GM21717 (cell line): Measurements from ENCODE around the gene PRKD3.

Experiments used
- ATAC-seq: cut with Tn5 transposase; IDR thresholded peaks from one replicate; pipeline ENCODE4 v1.9.1; 2021; ENCODE audit warnings: mild to moderate bottlenecking, moderate library complexity; ENCODE audit not compliant: unreplicated experiment

The PRKD3 gene

DNA sequence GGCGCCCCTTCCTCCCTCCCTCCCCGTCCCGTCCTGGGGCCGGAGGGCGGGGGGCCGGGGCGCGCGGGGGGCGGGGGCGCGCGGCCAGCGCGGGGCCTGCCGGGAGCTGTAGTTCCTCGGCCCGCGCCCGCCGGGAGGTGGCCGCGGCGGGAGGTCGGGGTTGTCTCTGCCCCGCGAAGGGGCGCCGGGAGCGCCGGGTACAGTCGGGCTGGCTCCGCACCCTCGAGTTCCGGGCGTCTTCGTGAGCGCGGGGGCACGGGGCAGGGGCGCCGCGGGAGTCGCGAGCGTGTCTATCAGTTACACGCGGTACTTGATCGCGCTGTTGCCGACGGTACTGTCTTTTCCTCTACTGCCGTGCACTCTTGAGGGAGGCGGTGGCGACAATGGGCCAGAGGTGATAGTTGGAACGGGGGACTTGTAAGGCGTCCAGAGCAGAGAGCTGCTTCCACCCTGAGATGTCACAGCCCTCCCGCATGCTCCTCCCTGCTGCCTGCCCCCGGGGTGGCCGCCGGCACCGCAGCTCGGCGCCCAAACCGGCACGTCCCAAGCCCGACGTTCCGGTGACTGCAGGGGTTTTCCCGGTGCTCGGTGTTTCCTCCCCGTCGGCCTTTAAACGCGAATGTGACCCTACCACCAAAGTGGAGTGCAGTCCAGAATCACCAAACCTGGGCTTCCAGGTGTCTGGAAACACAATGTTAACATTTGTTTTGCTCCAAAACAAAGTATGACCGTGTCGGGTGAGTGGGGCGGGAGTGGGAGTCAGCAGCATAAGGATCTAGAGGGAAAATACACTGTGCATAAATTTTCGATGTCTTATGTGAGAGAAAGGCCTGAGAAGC lies at the start of gene PRKD3:
PRKD3 (minus strand) TSS at position 48 of the 839 bp plus-strand sequence. CDS start 8,309 bp downstream, outside the sequence.
- peak; percentile 61 for ATAC-seq

DNA sequence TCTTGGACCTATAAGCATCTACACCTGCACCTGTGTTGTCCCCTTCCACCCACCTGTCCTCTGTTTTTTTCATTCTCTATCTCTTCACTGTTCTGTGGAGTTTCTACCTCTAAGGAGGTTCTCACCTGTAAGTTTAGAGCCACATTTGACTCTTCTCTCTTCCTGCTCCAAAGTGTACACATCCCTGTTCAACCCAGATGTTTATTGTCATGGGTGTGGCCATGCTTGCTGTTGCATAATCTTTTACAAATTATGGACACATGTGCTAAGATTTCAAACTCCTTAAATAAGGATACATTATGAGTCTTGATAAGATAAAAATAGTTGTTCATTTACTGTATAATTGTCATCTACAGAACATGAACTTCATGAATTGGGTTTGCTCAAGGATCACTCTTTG lies 47.4 kb upstream of the PRKD3 start:
- no peak for ATAC-seq

DNA sequence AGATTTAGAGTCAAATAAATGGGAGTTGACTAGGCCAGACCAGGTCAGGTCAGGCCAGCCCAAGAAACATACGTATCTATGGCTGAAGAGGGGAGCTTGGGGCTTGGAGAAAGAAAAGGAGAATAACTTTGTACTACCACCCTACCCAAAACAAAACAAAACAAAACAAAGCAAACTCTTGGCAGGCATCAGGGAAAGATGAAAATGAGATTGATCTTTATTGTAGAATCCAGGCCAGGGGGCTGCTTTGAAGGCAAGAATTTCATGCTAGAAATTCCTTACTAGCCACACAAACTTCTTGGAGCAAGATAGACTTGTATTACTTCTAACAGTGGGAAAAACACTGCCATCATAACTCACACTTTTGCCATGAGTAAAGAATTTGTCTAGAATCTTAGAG lies 46.0 kb upstream of the PRKD3 start:
- no peak for ATAC-seq

DNA sequence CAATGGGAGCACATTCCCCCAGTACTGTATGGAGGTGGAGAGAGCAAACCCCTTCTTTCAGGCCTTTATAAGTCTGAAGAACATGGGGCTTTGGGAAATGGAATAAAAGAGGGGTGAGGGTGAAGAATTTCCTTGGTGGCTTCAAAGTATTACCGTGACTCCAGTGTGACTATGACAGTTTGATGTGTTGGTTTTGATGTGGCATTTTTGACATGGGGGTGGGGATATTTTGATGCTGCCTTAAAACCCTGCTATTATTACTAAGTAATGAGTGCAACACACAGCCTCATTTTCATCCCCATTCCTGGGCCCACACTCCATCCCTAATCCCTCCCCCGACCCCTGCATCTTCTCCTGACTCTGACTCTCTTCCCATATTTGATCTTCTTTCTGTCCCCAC lies 43.4 kb upstream of the PRKD3 start:
- no peak for ATAC-seq

DNA sequence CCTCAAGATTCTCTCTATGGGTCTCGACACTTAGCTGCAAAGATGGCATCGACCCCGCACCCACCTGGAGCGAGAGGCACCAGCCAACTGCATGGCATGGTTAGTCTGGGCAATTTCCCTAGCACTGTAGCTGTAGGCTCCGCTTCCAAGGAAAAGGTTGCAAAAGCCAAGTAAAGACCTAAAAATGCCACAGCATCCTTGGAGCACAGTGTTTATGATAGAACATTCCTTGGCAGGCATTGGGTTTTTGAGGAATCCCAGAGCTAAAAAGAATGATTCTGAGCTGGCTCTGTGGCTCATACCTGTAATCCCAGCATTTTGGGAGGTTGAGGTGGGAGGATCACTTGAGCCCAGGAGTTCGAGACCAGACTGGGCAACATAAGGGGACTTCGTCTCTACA lies 42.7 kb upstream of the PRKD3 start:
- ATAC-seq: no peak

DNA sequence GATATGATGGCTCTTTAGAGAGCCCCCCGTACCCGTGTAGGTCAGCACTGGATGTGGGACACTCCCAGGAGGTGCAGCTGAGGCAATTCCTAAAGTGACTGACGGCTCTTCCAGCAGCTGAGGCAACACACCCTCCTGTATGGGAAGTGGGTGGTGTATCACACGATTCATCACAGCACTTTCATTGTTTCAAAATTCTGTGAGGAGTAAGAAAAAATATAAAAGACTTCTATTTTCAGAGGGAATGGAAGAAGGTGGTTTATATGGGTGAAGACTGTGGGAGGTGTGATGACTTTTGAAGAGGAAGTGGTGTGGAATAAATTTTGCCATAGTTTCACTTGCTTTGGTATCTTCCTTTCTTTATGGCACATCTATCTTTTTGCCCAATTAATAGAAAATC lies 42.1 kb upstream of the PRKD3 start:
- no peak for ATAC-seq

DNA sequence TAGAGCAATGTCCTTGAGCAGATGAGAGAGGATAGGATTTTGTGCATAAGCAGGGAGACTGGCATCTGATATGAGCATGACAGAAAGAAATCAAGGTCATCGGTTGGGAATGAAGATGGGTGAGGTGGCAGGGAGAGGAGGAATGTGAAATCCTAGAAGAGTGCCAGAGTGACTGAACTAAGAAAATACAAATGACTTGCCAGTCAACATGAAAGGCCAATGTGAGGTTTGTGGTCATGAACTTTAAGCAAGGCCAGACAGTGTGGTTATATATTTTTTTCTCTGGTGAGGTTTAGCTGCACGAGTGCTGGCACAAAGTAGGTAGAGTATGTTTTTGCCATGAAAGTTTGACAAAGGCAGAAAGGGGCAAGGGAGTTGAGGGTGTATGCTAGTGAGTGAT lies 41.0 kb upstream of the PRKD3 start:
- ATAC-seq: no peak

DNA sequence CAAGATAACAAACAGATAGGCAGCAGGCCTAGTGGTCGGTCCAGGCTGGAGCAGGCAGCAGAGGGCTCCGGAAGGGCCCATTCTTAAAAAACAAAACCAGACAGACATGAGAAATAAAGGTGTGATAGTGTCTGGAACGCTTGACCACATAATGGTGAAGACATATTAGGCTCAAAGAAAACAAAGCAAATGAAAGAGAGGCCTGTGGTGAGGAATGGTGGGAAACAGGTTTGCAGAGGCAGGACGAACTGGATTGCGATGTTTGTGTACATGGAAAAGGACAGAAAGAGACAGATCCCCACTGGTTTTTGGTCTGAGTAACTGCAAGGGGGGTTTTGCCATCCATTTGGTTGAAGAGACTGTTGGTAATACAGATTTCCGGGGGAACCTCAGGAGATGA lies 39.7 kb upstream of the PRKD3 start:
- no peak for ATAC-seq

DNA sequence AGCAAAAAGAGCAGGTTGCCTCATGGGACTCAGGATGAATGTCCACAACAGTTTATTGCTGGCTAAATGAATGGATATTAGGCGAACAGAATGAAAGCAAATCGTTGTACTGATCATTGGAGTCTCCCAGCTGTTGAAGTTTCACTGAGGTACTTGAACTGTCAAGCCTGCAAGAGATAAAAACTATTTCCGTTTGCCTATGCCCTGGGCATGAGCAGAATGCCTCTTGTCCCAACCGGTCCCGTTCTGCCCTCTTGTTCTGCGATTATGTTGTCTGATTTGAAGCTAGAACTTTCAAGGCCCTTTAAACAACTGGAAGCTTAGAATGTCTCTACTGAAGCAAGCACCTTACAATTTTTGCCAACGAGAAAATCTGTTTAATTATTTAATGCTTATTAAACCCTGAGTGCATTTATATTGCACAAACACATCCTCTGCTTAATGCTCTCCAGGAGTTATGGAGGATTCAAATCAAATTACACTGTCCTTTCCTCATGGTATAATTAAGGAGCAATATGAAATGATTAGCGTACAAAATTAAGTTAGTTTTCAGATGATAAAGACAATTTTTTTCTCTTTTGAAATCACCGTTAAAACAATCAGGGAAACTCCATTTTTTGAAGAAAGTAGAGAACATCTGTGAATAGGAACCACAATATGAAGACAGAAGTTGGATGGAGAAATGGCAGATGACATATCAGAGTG lies 37.5 kb upstream of the PRKD3 start:
- no peak for ATAC-seq

DNA sequence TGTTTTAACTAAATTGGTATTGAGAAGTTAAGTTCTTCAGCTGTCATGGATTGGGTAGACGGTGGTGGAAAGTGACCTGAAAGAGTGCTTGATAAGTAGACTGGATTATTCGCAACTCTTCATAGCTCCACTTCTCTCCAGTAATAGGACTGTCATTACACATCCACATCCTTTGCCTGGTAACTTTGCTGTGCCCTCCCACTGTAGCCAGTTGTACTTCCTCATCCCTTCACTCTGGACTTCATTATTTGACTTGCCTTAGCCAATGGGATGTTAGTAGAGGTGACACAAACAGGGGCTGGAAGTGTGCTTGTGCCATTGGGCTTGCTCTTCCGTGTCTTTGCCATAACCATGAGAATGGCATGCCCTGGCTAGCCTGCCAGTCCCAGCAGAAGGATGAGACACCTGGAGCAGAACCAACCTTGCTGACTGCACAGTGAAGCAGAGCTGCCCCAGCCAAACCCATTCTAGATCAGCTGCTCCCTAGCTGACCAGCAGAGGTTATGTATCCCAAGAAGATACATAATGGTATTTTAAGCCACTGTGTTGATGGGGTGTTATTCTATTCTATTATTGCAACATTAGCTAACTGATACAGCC lies 36.7 kb upstream of the PRKD3 start:
- no peak for ATAC-seq

DNA sequence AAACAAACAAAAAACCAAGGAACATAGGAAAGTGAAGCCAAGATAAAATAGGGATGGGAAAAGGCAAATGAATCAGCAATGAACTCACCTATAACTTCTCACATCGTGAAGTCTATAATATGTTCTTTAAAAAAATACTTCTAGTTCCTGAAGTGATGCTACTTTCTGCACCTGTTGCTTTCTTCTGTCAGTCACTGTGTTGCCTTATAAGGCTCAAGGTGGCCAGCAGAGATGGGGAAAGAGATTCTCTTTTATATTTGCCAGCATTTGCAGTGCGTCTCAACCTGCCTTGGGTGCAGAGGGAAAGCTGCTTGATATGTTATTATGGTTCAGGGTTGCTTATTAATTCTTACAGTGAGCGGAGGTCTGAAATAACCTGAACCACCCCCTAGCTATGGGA lies 33.8 kb upstream of the PRKD3 start:
- no peak for ATAC-seq

DNA sequence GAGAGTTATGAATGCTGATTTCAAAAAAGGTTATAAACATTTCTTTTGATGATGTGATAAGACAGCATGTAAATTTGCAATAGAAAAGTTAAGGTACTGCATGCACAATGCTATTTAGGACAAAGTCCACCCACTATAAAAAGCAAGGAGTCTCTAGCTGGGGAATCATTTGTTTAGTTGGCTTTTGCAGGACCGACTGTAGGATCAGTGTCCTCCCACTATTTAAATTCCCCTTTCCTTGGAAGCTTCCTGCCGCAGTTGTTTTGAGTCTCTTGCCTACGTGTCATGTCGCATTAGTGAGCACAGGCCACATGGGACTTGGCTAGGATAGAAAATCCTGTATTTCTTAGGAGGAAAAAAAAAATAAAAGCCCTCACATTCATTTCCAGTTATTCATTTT lies 32.9 kb upstream of the PRKD3 start:
- ATAC-seq: no peak

DNA sequence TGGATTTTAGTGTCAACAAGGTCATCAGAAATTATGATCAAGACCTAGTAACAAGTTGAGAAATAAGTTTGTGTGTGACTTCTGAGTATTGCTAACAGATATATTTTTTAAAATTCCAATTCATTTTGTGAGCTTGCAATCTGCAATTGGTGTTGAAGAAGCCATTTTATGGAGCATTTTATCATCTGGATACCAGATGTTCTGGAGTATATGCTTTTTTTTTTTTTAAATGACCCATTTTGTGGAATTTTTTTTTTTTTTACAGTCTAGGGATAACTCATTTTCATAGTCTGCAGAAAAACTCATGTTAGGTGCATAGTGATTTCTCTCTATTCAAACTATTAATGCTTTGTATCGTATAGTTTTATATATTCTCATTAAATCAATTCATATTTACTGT lies 32.4 kb upstream of the PRKD3 start:
- no peak for ATAC-seq

DNA sequence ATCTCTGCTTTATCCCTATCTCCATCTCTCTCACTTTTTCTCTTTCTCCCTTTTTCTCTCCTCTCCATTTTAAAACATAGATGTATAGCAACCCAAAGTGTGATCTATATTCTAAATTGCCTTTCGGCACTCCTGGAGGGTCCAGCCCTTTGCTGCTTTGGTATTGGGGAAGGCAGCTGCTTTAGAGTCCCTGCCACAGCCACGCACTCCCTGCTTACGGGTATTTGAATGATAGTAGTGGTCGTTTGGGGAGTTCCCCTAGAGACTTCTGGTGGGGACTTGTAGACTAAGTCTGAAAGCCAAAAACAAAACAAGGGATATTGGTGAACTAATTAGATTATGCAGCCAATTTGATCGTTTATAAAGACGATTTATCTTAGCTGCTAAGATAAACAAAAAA lies 31.7 kb upstream of the PRKD3 start:
- no peak for ATAC-seq

DNA sequence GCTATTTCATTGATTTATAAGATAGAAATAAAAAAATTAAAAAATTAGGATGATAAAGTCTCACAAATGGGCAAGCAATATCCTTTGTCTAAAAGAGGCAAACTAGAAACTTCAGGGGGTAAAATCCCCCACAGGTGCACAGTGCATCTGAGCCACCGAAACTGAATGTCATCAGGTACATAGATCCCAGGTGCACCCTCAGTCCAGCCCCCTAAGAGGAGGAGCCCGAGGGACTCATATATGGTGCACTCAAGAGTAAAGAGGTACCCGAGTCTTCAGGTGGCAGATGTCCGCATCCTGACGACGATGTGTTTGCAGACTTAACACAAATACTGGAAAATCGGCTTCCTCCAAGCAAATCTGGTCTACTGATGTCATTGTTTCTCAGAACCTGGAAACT lies 31.1 kb upstream of the PRKD3 start:
- ATAC-seq: no peak

DNA sequence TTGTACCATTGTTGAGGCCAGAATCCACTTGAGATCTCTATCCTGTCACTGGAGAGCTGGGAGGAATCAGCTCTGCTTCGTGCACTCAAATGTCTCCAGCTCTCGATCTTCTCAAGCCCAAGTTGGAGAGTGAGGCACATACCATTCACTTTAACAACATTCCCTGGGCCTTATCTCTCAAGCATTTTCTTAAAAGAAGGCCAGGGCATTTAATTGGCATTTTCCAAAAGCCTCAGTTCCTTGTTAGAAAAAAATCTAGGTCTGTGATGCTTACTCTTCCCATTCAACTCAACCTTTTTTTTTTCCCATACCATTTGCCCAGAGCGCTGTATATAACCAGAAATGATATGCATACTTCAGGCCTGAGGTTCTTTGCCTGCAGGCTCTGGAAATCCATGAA lies 29.9 kb upstream of the PRKD3 start:
- ATAC-seq: no peak

DNA sequence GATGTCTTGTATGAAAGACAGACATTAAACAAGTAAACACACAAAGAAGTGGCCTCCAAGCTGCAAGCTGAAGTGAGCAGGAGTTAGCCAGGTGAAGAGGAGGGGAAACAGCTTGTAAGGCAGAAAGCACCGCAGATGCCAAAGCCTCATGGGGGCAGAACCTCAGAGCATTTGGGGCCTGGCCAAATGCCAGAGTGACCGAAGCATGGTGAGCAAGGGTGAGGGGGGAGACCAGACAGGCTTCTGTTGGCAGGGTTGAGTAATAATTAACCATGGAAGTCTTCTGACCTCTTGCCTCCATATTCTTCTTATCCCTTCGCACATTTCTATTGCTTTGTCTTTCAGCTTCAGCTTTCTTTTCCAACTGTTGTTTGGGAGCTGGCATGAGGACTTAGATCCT lies 25.4 kb upstream of the PRKD3 start:
- ATAC-seq: peak; percentile 58

DNA sequence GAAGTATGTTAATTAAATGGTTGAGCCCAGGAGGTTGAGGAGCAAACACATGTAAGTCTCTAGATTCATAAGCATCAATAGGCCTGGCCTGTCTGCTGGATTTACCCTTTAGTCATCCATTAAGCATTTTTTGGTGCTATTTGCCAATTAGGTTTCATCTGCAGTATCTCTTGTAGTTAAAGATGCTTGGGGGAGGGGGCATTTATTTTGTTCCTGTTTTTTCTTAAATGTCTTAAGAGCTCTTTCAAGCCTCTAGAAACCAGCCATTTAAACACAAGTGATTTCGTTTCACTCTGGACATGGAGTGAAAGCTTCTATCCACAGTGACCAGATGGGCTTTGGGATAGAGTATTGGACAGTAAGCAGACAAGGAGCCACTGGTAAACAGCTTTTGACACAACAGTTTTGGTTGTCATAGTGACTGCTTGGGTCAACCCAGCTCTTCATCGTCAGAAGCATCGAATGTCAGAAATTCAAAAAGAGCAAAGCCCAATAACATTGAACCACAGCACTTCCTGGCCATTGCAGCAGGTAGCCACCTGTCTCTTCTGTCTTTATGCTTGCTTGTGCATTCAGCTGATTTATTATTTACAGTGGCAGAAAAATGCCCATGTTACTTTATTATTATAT lies 24.7 kb upstream of the PRKD3 start:
- no peak for ATAC-seq

DNA sequence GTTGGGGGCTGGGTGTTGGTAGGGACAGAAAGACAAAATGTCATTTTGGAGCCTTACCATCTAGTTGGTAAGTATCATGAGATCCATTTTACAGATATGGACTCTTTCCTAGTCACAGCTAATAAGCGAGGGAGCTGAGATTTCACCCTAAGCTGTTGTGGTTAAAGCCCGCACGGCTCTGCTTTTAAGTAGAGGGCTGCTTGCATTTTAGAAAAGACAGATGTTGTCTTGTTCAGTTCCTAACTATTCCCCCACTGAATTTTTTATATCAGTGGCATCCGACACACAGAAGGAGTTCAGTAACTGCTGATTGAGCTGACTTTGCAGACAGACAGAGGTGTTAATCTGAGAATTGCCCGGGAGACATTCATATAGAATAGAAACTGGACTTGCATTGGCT lies 23.5 kb upstream of the PRKD3 start:
- no peak for ATAC-seq

DNA sequence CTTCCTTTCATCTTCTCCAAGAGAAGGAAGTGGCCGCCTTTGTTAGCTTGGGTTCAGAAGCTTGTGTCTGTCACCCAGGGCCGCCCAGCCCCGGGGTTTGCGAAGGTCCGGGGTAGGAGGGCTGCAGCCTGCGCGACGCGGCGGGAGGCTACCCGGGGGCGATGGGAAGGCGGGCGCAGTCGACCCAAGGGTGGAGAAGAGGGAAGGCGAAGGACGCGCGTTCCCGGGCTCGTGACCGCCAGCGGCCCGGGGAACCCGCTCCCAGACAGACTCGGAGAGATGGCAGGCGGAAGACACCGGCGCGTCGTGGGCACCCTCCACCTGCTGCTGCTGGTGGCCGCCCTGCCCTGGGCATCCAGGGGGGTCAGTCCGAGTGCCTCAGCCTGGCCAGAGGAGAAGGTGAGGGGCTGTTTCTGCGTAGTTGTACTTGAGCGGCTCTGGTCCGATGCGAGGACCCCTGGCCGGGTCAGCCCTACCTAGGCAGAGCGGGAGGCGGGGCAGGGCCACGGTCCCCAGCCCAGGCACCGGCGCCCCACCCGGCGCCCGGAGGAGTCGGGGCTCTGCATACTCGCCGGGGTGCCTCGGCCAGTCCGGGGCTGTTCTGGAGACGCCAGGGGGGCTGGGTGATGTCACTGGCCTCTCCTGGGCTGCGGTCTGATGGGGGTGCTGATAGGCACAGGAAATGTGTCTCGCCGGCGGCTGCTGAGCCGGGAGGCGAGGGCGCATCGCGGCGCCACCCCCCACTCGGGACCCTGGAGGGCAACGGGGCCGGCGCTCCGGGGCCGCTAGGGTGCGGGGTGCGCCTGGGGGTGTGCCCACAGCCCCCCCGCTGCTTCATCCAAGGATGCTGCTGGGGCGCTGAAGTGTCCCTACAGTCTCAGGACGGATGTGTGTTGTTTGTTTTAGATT lies 20.1 kb upstream of the PRKD3 start, which contains the start of gene QPCT:
QPCT (plus strand) TSS at position 178 of the 909 bp plus-strand sequence; CDS start at position 280, 102 bp downstream.
- no peak for ATAC-seq
